Osteocyte (in vitro differentiated cells): ENCODE data around the gene SMO. TPM values are rescaled to one million over a fixed set of nuclear protein-coding genes. Genes with fewer than 3 reads are reported as not detected.

Experiments used
- DNase-seq: peaks from one replicate; pipeline ENCODE4 v3.0.0; 2021; ENCODE audit warnings: mixed read lengths; ENCODE audit not compliant: unreplicated experiment; ENCODE audit errors: extremely low spot score
- H3K27ac Mint-ChIP-seq: one replicate; pipeline ENCODE4 v1.8.0; 2021; ENCODE audit warnings: mild to moderate bottlenecking, mixed read lengths; ENCODE audit not compliant: unreplicated experiment
- H3K27me3 Mint-ChIP-seq: one replicate; pipeline ENCODE4 v1.8.0; 2021; ENCODE audit warnings: mixed read lengths; ENCODE audit not compliant: unreplicated experiment
- H3K36me3 Mint-ChIP-seq: one replicate; pipeline ENCODE4 v1.8.0; 2021; ENCODE audit warnings: mixed read lengths; ENCODE audit not compliant: unreplicated experiment
- H3K4me1 Mint-ChIP-seq: one replicate; pipeline ENCODE4 v1.8.0; 2021; ENCODE audit warnings: mixed read lengths; ENCODE audit not compliant: unreplicated experiment
- H3K4me3 Mint-ChIP-seq: one replicate; pipeline ENCODE4 v1.8.0; 2021; ENCODE audit warnings: mild to moderate bottlenecking, moderate library complexity, mixed read lengths; ENCODE audit not compliant: unreplicated experiment
- H3K9me3 Mint-ChIP-seq: one replicate; pipeline ENCODE4 v1.8.0; 2021; ENCODE audit warnings: mixed read lengths; ENCODE audit not compliant: unreplicated experiment
- total RNA-seq: library from RNA; stranded (reverse); gene quantifications from 2 replicates; pipeline ENCODE4 v1.2.1, GENCODE V29; 2021
- TF ChIP-seq, protein P1 (sequence below): fragments of 200-600 bp; sonication (generic); IDR thresholded peaks from 2 replicates; pipeline ENCODE4 v1.5.0; 2021; ENCODE audit warnings: antibody characterized with exemption, mild to moderate bottlenecking, moderate library complexity

SMO gene
- total RNA-seq, 1 donor from 2014 or later = 41.6 TPM

DNA sequence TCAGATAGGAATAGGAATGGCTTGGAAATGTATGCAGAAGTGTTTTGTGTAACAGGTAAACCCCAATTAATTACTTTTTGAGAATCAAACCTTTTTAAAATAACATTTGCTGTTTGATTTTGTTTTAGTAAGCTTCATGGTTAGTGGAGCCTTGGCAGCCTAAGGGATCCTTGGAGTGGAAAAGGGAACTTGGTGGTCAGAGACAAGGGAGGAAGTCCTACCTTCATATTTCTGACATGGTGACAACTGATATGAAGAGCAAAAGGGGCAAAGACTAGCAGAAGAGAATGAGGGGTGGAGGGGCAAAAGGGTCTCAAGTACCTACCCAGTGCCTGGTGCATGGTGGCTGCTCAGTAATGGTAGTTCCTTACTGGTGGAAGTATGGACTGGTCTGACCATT, 68.7 kb downstream of the SMO start:
- Mint-ChIP-seq H3K36me3 (no peaks in the 10 kb centered on the region), H3K27ac (no peak overlapping the region)
- TF ChIP-seq, protein P1, sequence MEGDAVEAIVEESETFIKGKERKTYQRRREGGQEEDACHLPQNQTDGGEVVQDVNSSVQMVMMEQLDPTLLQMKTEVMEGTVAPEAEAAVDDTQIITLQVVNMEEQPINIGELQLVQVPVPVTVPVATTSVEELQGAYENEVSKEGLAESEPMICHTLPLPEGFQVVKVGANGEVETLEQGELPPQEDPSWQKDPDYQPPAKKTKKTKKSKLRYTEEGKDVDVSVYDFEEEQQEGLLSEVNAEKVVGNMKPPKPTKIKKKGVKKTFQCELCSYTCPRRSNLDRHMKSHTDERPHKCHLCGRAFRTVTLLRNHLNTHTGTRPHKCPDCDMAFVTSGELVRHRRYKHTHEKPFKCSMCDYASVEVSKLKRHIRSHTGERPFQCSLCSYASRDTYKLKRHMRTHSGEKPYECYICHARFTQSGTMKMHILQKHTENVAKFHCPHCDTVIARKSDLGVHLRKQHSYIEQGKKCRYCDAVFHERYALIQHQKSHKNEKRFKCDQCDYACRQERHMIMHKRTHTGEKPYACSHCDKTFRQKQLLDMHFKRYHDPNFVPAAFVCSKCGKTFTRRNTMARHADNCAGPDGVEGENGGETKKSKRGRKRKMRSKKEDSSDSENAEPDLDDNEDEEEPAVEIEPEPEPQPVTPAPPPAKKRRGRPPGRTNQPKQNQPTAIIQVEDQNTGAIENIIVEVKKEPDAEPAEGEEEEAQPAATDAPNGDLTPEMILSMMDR = no peak

DNA sequence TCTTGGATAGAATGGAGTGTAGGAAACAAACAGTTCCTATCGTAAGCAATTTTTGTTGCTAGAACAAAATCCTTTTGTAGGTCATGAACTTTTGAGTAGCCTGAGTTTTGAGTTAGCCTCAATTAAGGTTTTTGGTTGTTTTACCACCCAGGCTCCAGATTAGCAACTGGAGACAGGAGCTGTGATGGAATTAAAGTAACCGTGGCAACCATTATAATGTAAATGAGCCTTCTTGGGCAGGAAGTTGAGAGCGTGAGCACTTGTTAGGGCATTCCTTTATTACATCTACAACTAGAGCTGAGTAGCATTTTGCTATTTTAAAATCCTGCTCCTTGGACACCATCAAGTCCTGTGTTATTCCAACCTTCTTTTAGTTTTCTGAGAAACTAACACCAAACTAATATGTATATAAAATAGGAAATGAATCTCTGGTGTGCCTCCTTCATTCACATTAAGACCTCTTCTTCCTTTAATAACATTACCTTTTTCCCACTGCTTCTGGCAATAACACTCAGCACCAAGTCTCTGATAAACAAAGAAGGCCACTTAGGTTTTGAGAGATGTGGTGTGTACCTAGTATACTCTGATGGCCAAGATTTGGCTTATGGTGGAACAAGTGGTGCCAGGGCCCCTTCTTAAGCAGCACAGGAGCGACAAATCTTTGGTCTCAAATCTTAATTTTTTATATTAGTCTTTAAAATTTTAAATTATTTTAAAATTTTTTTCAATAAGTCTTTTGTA, 70.4 kb downstream of the SMO start:
- H3K4me3 Mint-ChIP-seq = no peak overlapping the region
- no peaks in the 10 kb centered on the region for H3K9me3 Mint-ChIP-seq
- no peaks in the 10 kb centered on the region for H3K27me3 Mint-ChIP-seq
- DNase-seq = no peak
- no peak overlapping the region for H3K27ac Mint-ChIP-seq
- TF ChIP-seq, protein P1 = no peak
- H3K4me1 Mint-ChIP-seq = peaks cover 2% of the 10 kb centered on the region
- no peaks in the 10 kb centered on the region for H3K36me3 Mint-ChIP-seq

More for the DNA sequence above, 68.7 kb downstream of the SMO start:
- H3K4me1 Mint-ChIP-seq = no peaks in the 10 kb centered on the region
- H3K9me3 Mint-ChIP-seq = no peaks in the 10 kb centered on the region
- no peaks in the 10 kb centered on the region for H3K27me3 Mint-ChIP-seq
- H3K4me3 Mint-ChIP-seq = no peak overlapping the region
- no peak for DNase-seq

DNA sequence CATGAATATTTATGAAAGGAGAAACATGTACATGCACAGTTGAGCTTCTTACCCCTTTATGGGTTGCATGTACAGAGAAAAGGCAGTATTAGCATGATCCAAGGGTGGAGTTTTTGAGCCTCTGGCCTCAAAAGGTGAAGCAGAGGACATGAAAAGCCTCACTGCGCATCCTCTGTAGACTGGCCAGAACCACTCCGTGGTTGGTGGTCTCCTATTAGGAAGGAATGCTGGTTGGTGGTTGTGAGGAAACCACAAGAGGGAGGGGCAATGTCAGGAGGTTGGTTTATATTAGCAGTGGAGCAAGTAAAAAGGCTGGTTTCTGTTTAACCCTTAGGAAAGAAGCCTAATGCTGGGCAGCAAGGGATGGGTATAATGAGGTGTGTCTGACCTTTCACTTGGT, 73.9 kb downstream of the SMO start:
- Mint-ChIP-seq H3K9me3 (no peaks in the 10 kb centered on the region), H3K27ac (no peak overlapping the region), H3K36me3 (no peaks in the 10 kb centered on the region), H3K4me3 (no peak overlapping the region), H3K27me3 (no peaks in the 10 kb centered on the region), H3K4me1 (peaks cover 2% of the 10 kb centered on the region)
- TF ChIP-seq, protein P1 = no peak
- no peak for DNase-seq

Other genes starting within 250 kb of the SMO start
- 46.0 and 46.2 TPM in 2 replicates for gene TNPO3, start 133.5 kb upstream of the SMO start, total RNA-seq
- gene TSPAN33, start 43.9 kb upstream of the SMO start, total RNA-seq = 0.39 and 1.2 TPM in 2 replicates
- gene AHCYL2, start 36.4 kb downstream of the SMO start, total RNA-seq = 19.0 and 19.9 TPM in 2 replicates
- gene STRIP2, start 245.8 kb downstream of the SMO start, total RNA-seq = 0.73 and 0.81 TPM in 2 replicates